DND-41 (cell line): Measurements from ENCODE around the gene MYO1B.
A peak's percentile ranks its signal among the peaks of the same experiment; 100 is the strongest.

Experiments used
- ATAC-seq: fragments of 200-7000 bp; cut with Tn5 transposase; 3 replicates; pipeline ENCODE4 v1.9.1; 2021; ENCODE audit warnings: low read depth; ENCODE audit not compliant: insufficient read depth
- DNase-seq: peaks from one replicate; pipeline ENCODE4 v3.0.0-alpha.2; 2020
- H2AFZ ChIP-seq: 2 replicates; pipeline ENCODE4 v1.6.0; 2012; ENCODE audit warnings: low read depth, low read length
- H3K27ac ChIP-seq: 2 replicates; pipeline ENCODE4 v1.5.1; 2012; ENCODE audit warnings: low read length, inconsistent platforms
- H3K27me3 ChIP-seq: fragments of 200-600 bp; sonication (generic); 2 replicates; pipeline ENCODE4 v1.6.0; 2012; ENCODE audit warnings: low read length, mild to moderate bottlenecking, inconsistent platforms; ENCODE audit not compliant: insufficient read depth, poor library complexity
- H3K36me3 ChIP-seq: 2 replicates; pipeline ENCODE4 v1.5.1; 2012; ENCODE audit warnings: low read length, inconsistent platforms; ENCODE audit not compliant: insufficient read depth
- H3K4me1 ChIP-seq: 2 replicates; pipeline ENCODE4 v1.5.1; 2012; ENCODE audit warnings: mild to moderate bottlenecking, low read length; ENCODE audit not compliant: insufficient read depth
- H3K4me2 ChIP-seq: 2 replicates; pipeline ENCODE4 v1.6.0; 2012; ENCODE audit warnings: mild to moderate bottlenecking, moderate library complexity, low read length, inconsistent platforms; ENCODE audit not compliant: insufficient read depth
- H3K4me3 ChIP-seq, 2 experiments: fragments of 200-600 bp in 1 of 2; shearing (Covaris generic) in 1 of 2; 2 replicates each; pipeline ENCODE4 v1.5.1; 2012 to 2016; ENCODE audit warnings: inconsistent platforms in 2 of 2, low read length in 2 of 2, mild to moderate bottlenecking in 2 of 2, low read depth in 1 of 2, moderate library complexity in 1 of 2
- H3K79me2 ChIP-seq: 2 replicates; pipeline ENCODE4 v1.6.0; 2012; ENCODE audit warnings: low read length, inconsistent platforms; ENCODE audit not compliant: insufficient read depth
- H3K9ac ChIP-seq: 2 replicates; pipeline ENCODE4 v1.6.0; 2012; ENCODE audit warnings: low read depth, mild to moderate bottlenecking, inconsistent platforms, low read length, moderate library complexity
- H3K9me3 ChIP-seq: 2 replicates; pipeline ENCODE4 v1.5.1; 2012; ENCODE audit warnings: low read length, moderate library complexity, mild to moderate bottlenecking, inconsistent platforms; ENCODE audit not compliant: insufficient read depth, severe bottlenecking
- H4K20me1 ChIP-seq: 2 replicates; pipeline ENCODE4 v1.6.0; 2012; ENCODE audit warnings: low read length; ENCODE audit not compliant: insufficient read depth
- CTCF ChIP-seq: IDR thresholded peaks from 2 replicates; pipeline ENCODE4 v1.5.1; 2012; ENCODE audit warnings: borderline replicate concordance, low read length, moderate library complexity, mild to moderate bottlenecking; ENCODE audit not compliant: poor library complexity, severe bottlenecking; ENCODE audit errors: extremely low read depth
- EZH2 ChIP-seq: IDR thresholded peaks from 3 replicates; pipeline ENCODE4 v1.6.1; 2012; ENCODE audit warnings: borderline replicate concordance, low read depth, mild to moderate bottlenecking, moderate library complexity, low read length, inconsistent platforms; ENCODE audit not compliant: severe bottlenecking

MYO1B gene

GRCh38 chr2:191322828-191323506 is 77.8 kb downstream of the MYO1B start:
- no peak overlapping the region for H2AFZ ChIP-seq
- no peak overlapping the region for H3K9ac ChIP-seq
- H3K9me3 ChIP-seq: peaks cover 4% of the 10 kb centered on the region
- ATAC-seq (0 out of 3 replicates have a peak, but pooled peaks have one; percentile 14), DNase-seq (peak; percentile 50)
- no peaks in the 10 kb centered on the region for H3K36me3 ChIP-seq
- 0 out of 2 replicates have a peak overlapping the region, but pooled peaks have one; percentile 10 for H3K27ac ChIP-seq
- H3K79me2 ChIP-seq: no peaks in the 10 kb centered on the region
- H3K4me3 ChIP-seq: no peak overlapping the region
- peaks cover 47% of the 10 kb centered on the region for H3K4me1 ChIP-seq
- TF ChIP-seq CTCF (no peak), EZH2 (no peak)
- H4K20me1 ChIP-seq: no peaks in the 10 kb centered on the region
- no peak overlapping the region for H3K4me2 ChIP-seq
- no peaks in the 10 kb centered on the region for H3K27me3 ChIP-seq

- no peaks in the 10 kb centered on the region for H3K27me3 ChIP-seq
- peaks cover 4% of the 10 kb centered on the region for H3K9me3 ChIP-seq
- H3K4me2 ChIP-seq: no peak overlapping the region
- no peak for ATAC-seq
- H3K79me2 ChIP-seq: no peaks in the 10 kb centered on the region
- no peak overlapping the region for H3K4me3 ChIP-seq
- H4K20me1 ChIP-seq: no peaks in the 10 kb centered on the region
- no peak overlapping the region for H2AFZ ChIP-seq
- H3K4me1 ChIP-seq: peaks cover 29% of the 10 kb centered on the region
- H3K36me3 ChIP-seq: peaks cover under 1% of the 10 kb centered on the region; the same call in 1 of the 2 replicates
- no peak for DNase-seq
- no peak overlapping the region for H3K27ac ChIP-seq
- H3K9ac ChIP-seq: no peak overlapping the region
- TF ChIP-seq CTCF (no peak), EZH2 (no peak)
Measured at GRCh38 chr2:191325651-191326365, 80.6 kb downstream of the MYO1B start.

GRCh38 chr2:191327484-191327883 is 82.3 kb downstream of the MYO1B start:
- TF ChIP-seq EZH2 (no peak), CTCF (no peak)
- Histone ChIP-seq H3K4me2 (no peak overlapping the region), H2AFZ (no peak overlapping the region), H3K36me3 (peaks cover 5% of the 10 kb centered on the region; the same call in 1 of the 2 replicates), H3K4me3 (no peak overlapping the region), H3K79me2 (no peaks in the 10 kb centered on the region), H4K20me1 (no peaks in the 10 kb centered on the region), H3K27me3 (no peaks in the 10 kb centered on the region), H3K9me3 (peaks cover 4% of the 10 kb centered on the region), H3K9ac (no peak overlapping the region), H3K4me1 (peaks cover 12% of the 10 kb centered on the region), H3K27ac (no peak overlapping the region)
- ATAC-seq: no peak
- DNase-seq: no peak
